HG03064 (cell line): ENCODE measurements around the gene CCP110.

Experiments used
- ATAC-seq: cut with Tn5 transposase; IDR thresholded peaks from one replicate; pipeline ENCODE4 v1.9.1; 2021; ENCODE audit warnings: low read depth; ENCODE audit not compliant: unreplicated experiment

The CCP110 gene

DNA sequence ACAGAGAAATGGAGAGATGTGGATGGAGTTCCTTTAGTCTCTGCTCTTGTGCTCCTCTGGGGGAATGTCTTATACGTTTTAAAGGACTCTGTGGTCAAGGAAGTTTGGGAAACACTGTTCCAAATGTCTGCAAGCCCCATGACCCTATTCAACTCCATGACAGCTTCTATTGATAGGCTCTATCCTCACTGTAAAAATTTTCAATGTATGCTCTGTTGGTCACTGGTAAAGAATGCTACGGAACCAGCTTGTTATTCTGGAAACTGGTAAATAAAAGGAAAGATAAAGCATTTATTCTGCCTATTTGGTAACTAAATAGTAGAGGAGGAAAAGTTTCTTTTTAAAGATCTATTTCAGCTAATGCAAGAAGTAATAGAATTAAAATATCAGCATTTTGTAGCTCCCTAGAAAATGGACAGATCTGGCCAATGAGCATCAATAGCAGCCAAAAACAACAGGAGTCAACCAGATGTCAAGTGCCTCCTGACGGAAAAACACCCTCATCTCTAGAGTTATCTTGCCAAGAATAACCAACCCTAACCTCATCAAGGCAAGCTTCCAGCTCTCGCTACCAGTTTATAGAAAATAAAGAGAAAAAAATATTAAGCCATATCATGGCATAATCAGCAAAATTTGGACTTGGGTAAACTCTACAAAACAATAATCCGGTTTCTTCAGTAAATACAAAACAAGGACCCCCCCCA lies 18.0 kb upstream of the CCP110 start:
- no peak for ATAC-seq

DNA sequence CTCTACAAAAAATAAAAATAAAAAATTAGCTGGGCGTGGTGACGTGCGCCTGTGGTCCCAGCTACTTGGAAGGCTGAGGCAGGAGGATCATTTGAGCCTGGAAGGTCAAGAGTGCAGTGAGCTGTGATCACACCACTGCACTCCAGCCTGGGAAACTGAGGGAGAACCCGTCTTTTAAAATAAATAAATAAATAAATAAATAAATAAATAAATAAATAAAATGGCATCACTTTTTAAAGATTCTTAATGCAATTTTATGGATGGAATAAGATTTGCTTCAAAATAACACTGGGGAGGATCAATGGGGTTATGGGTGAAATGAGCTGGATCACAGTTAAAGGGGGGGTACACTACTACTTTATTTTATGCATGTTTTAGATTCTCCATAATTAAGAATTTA lies 16.8 kb upstream of the CCP110 start:
- no peak for ATAC-seq

- no peak for ATAC-seq
Observed at GRCh38 chr16:19507867-19508266, 15.9 kb upstream of the CCP110 start.

GRCh38 chr16:19512297-19512696 lies 11.4 kb upstream of the CCP110 start:
- no peak for ATAC-seq

- ATAC-seq: no peak
Observed at GRCh38 chr16:19513377-19514053, 10.2 kb upstream of the CCP110 start.

DNA sequence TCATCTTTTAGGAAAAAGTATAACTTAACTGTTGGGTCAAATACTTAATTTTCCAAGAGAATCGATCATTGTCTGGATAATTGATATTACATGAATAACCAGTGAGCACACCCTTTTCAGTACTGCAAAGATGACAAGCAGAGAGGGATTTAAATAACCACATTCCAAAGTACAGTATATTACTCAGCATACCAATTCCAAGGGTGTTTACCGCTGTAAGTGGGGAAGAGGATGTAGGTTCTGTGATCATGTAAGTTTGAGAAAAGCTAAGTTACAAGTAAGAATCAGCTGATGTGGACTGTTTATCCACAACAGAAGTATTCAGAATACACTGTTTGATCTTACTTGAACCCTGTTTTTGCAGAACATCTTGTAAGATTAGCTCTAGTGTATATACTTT lies 8.0 kb upstream of the CCP110 start:
- ATAC-seq: no peak

DNA sequence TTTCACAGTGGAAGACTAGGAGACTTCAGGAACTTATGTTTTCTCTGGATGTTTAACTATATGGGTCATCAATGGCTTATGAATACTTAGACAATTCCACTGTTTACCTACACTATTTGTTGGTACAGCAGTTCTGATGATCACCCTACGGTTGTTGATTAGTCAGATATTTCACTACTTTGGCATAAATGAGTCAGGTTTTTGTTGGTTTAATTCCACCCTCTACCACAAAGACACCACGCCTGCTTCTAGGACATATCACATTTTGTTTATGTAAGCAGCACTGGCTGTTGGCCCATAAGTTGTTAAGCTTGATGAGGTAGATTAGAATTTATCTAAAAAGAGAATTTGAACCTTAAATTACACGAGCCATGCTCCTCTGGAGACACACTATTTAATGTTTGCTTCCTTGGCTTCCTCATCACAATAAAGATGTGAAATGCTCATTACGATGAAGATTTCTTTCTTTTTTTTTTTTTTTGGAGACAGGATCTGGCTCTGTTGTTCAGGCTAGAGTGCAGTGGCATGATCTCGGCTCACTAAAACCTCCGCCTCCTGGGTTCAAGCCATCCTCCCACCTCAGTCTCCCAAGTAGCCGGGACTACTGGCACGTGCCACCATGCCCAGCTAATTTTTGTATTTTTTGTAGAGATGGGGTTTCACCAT lies 6.2 kb upstream of the CCP110 start:
- no peak for ATAC-seq

DNA sequence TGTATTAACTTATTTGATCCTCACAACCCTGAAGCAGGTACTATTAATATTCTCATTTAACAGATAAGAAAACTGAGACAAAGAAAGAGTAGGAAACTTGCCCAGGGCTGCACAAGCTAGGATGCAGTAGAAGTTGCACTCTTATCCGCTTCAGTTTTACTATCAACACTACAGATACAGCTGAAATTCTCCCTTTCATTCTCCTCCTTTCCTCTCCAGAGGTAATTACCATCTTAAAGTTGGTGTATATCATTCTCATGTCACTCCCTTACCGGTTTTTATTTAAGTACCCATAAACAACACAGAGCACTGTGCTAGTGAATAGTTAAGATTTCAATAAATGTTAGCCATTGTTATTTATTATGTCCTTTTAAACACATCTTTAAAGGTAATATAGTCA lies 5.4 kb upstream of the CCP110 start:
- no peak for ATAC-seq

DNA sequence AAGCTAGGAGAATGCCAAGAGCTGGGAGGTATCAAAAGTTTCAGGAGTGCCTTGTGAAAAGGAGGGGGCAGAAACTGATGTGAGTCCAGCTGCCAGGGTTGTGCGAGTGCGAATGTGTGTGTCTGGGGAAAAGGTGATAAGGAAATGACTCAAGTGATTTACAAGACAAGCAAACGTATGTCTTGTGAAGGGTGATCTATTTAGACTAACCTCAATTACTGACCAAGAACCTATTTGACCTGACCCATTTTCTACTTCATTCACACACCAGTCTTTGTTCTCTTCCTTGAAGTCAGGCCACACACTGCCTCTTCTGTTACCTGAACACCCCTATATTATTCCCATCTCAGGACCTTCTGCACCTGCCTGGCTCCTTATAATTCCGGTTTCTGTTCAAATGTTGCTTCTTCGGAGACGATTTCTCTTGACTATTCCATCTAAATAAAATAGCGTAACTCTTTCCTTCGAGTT lies 2.8 kb upstream of the CCP110 start:
- no peak for ATAC-seq

DNA sequence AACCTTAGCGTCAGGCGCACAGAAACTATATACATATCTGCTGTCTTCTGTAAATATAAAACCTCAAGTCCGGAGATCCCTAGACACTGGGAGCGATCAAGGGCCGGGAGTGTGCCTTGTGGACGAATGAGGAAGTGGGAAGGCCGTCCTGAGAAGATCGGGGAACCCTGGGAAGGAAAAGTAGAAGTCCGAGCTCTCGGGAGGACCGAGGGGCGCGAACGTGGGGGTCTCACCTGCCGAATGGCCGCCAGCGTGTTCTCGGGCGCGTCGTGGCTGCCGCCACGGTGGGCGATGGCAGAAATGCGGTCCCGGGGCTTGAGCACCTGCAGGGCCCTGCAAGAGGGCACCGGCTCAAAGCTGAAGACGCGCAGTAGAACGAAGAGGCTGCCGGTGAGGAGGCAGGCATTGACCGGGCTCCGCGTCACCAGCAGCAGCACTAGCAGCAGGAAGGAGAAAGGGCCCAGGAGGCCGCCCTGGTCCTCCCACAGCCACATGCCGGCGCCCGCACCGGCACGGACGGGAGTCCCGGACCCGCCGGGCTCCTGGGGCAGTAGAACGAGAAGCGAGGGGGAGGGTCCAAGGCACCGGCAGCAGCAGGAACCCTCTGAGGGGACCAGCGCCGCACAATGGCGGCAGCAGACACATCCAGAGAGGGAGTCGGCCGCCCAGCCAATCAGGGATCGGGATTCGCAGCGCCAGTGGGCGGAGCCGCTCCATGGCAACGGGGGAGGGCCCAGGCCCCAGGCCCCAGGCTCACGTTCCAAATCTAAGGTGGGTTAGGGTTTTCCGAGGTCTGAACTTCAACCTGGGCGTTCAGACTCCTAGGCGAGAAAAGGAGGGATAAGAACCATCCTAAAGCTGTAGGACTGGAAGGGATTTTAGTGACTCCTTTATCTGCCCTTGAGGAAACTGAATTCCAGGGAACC lies 2.0 kb upstream of the CCP110 start, which contains the start of gene GDE1:
TSS of gene GDE1 (minus strand) at position 628 of the 926 bp plus-strand sequence. CDS start at position 494, 134 bp downstream.
- ATAC-seq: peak; percentile 64

- ATAC-seq: no peak
Observed at GRCh38 chr16:19522397-19522732, 1.4 kb upstream of the CCP110 start.

DNA sequence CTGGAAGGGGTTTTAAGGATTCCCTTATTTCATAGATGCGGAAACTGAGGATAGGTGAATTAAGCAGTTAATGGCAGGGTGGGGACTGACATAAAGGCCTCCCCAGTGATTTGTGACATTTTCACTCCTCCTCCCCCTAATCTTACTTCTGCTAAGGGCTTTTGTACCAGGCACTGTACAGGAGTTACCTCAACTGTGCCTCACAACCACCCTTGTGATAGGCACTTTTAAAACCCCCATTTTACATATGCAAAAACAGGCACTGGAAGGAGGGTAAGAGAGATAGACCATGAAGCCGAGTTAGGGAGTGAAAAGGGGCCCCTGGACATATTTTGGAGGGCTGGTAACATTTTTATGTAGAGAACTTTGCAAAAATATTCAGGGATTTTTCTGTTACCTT lies 982 bp upstream of the CCP110 start:
- ATAC-seq: no peak

DNA sequence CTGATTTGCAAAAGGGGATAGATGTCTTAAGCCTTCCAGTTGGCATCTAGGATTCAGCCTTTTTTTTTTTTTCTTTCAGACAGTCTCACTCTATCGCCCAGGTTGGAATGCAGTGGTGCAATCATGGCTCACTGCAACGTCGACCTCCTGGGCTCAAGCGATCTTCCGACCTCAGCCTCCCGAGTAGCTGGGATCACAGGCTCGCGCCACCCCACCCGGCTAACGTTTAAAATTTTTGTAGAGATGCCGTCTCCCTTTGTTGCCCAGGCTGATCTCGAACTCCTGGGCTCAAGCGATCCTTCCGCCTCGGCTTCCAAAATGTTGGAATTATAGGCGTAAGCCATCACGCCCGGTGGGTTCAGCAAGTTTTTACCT lies 571 bp upstream of the CCP110 start:
- ATAC-seq: no peak

GRCh38 chr16:19524356-19524615 lies 544 bp downstream of the CCP110 start:
- ATAC-seq: no peak

DNA sequence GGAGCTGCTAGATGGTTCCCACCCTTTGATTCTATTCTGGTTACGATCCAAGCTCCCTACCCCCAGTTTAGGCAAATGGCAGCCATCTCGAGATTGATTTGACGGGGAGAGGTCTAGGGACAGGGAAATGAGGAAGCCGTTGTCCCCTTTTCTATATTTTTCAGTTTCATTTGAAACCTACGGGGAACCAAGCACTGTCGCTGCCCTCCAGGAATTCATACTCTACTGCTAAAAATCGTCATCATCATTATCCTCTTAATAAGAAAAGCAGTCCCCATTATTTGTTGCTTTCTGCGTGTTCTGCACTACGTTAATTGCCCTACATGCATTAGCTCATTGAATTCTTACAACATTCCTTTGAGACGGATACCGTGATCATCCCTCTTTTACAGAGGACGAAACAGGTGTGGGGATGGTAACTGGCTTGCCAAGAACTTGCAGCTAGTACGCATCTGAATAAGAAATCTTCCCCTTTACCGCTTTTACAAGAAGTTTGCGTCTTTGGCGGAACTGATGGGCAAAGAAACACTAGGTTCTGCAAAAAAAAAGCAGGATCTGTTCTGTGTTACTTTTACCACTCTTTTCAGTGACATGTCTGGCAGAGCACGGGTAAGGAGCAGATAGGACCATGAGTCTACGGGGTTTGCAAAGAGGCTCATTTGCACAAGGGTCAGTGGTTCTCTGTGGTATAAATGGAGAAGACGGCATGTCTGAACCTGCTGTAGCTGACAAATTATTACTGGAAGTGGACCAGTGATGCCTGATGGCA lies 1.1 kb downstream of the CCP110 start:
- no peak for ATAC-seq

- no peak for ATAC-seq
Observed at GRCh38 chr16:19525385-19525723, 1.6 kb downstream of the CCP110 start.

DNA sequence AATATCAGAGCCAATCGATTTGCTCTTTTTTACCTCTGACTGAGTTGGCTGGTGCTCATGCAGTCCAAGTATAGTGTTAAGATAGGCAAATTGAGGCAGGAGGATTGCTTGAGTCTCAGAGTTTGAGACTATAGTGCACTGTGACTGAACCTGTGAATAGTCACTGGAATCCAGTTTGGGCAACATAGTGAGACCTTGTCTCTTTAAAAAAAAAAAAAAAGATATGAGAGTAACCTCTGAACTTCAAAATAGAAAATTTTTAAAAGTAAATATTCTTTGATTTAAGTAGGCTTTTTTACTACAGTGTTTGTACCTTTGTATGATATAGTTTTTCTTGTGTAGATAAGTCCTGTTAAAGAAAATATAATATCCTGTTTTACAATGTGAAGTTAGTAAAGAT lies 3.4 kb downstream of the CCP110 start:
- no peak for ATAC-seq

- no peak for ATAC-seq
Observed at GRCh38 chr16:19528666-19529065, 4.9 kb downstream of the CCP110 start.

GRCh38 chr16:19532601-19533000 lies 8.9 kb downstream of the CCP110 start:
- ATAC-seq: no peak

GRCh38 chr16:19540241-19540970 lies 16.7 kb downstream of the CCP110 start:
- ATAC-seq: no peak
